ENCODE results near the gene BOD1L1.

Gene BOD1L1

GRCh38 chr4:13618212-13618806, 9.2 kb downstream of the BOD1L1 start:
- Histone ChIP-seq H3K9me2 (replicated peaks; ENCODE audit: insufficient read depth, low read length) (no peaks in the 10 kb centered on the region), H4K20me1 (ENCODE audit: insufficient read depth, low read length) (peaks cover 10% of the 10 kb centered on the region), H3K79me2 (ENCODE audit: low read length) (peaks cover 61% of the 10 kb centered on the region), H3K4me2 (ENCODE audit: low read depth, low read length) (no peak overlapping the region), H3F3A (ENCODE audit: insufficient read depth, low read length) (peaks cover 7% of the 10 kb centered on the region), H3K4me3 (ENCODE audit: low read length) (no peak overlapping the region), H3K27ac (ENCODE audit: low read length) (no peak overlapping the region), H3K4me1 (ENCODE audit: low read length) (peaks cover 29% of the 10 kb centered on the region), H3K36me3 (replicated peaks; ENCODE audit: insufficient read depth, low read length) (peaks cover 5% of the 10 kb centered on the region; the same call in 1 of the 2 replicates), H3K9ac (ENCODE audit: low read length) (no peak overlapping the region), H3K27me3 (replicated peaks; ENCODE audit: insufficient read depth, low read length) (no peaks in the 10 kb centered on the region), H3K9me3 (replicated peaks; ENCODE audit: insufficient read depth, low read length) (no peaks in the 10 kb centered on the region), H2AFZ (ENCODE audit: low read length) (no peak overlapping the region)
- DNase-seq, result no peak
- no peak for TF ChIP-seq EZH2phosphoT487 (IDR thresholded peaks at IDR 0.05; ENCODE audit: low read length)
- no peak for TF ChIP-seq CTCF (IDR thresholded peaks at IDR 0.05; ENCODE audit: low read length)
- no peak for TF ChIP-seq EZH2 (optimal IDR thresholded peaks at IDR 0.05; ENCODE audit: low read depth, low read length)

- no peak overlapping the region for H2AFZ ChIP-seq (ENCODE audit: low read length)
- no peak overlapping the region for H3K4me2 ChIP-seq (ENCODE audit: low read depth, low read length)
- H3K4me1 ChIP-seq (ENCODE audit: low read length), result peaks cover 34% of the 10 kb centered on the region
- TF ChIP-seq EZH2phosphoT487 (IDR thresholded peaks at IDR 0.05; ENCODE audit: low read length), result no peak
- no peak for TF ChIP-seq CTCF (IDR thresholded peaks at IDR 0.05; ENCODE audit: low read length)
- no peak for TF ChIP-seq EZH2 (optimal IDR thresholded peaks at IDR 0.05; ENCODE audit: low read depth, low read length)
- no peaks in the 10 kb centered on the region for H3K9me2 ChIP-seq (replicated peaks; ENCODE audit: insufficient read depth, low read length)
- H3F3A ChIP-seq (ENCODE audit: insufficient read depth, low read length), result peaks cover 12% of the 10 kb centered on the region
- H3K36me3 ChIP-seq (replicated peaks; ENCODE audit: insufficient read depth, low read length), result peaks cover 5% of the 10 kb centered on the region; the same call in 1 of the 2 replicates
- H3K27ac ChIP-seq (ENCODE audit: low read length), result no peak overlapping the region
- peaks cover 56% of the 10 kb centered on the region for H3K79me2 ChIP-seq (ENCODE audit: low read length)
- H3K9ac ChIP-seq (ENCODE audit: low read length), result no peak overlapping the region
- peaks cover 10% of the 10 kb centered on the region for H4K20me1 ChIP-seq (ENCODE audit: insufficient read depth, low read length)
- H3K9me3 ChIP-seq (replicated peaks; ENCODE audit: insufficient read depth, low read length), result no peaks in the 10 kb centered on the region
- no peak for DNase-seq
- no peaks in the 10 kb centered on the region for H3K27me3 ChIP-seq (replicated peaks; ENCODE audit: insufficient read depth, low read length)
- no peak overlapping the region for H3K4me3 ChIP-seq (ENCODE audit: low read length)
These were observed 9.7 kb downstream of the BOD1L1 start for GRCh38 chr4:13617801-13618200.

GRCh38 chr4:13616597-13616996, 10.9 kb downstream of the BOD1L1 start:
- no peak overlapping the region for H3K4me3 ChIP-seq (ENCODE audit: low read length)
- H3K9me3 ChIP-seq (replicated peaks; ENCODE audit: insufficient read depth, low read length), result no peaks in the 10 kb centered on the region
- H3K36me3 ChIP-seq (replicated peaks; ENCODE audit: insufficient read depth, low read length), result peaks cover 5% of the 10 kb centered on the region; the same call in 1 of the 2 replicates
- no peaks in the 10 kb centered on the region for H3K27me3 ChIP-seq (replicated peaks; ENCODE audit: insufficient read depth, low read length)
- peaks cover 24% of the 10 kb centered on the region for H3F3A ChIP-seq (ENCODE audit: insufficient read depth, low read length)
- no peak for DNase-seq
- TF ChIP-seq CTCF (IDR thresholded peaks at IDR 0.05; ENCODE audit: low read length), result no peak
- no peak for TF ChIP-seq EZH2phosphoT487 (IDR thresholded peaks at IDR 0.05; ENCODE audit: low read length)
- no peak for TF ChIP-seq EZH2 (optimal IDR thresholded peaks at IDR 0.05; ENCODE audit: low read depth, low read length)
- no peaks in the 10 kb centered on the region for H3K9me2 ChIP-seq (replicated peaks; ENCODE audit: insufficient read depth, low read length)
- H3K9ac ChIP-seq (ENCODE audit: low read length), result no peak overlapping the region
- peaks cover 47% of the 10 kb centered on the region for H3K4me1 ChIP-seq (ENCODE audit: low read length)
- no peak overlapping the region for H3K27ac ChIP-seq (ENCODE audit: low read length)
- H2AFZ ChIP-seq (ENCODE audit: low read length), result no peak overlapping the region
- H3K4me2 ChIP-seq (ENCODE audit: low read depth, low read length), result no peak overlapping the region
- peaks cover 44% of the 10 kb centered on the region for H3K79me2 ChIP-seq (ENCODE audit: low read length)
- peaks cover 10% of the 10 kb centered on the region; the same call in 1 of the 2 replicates for H4K20me1 ChIP-seq (ENCODE audit: insufficient read depth, low read length)

Measured in MM.1S (cell line).